ENCODE results near the gene GLYR1. TPM values are rescaled to one million over a fixed set of nuclear protein-coding genes. Genes with fewer than 3 reads are reported as not detected.
A peak's percentile ranks its signal among the peaks of the same experiment; 100 is the strongest.

Gene GLYR1
- total and polyA plus RNA-seq, 4 donors, result 36.2 to 88.1 (median 70.2) TPM

GRCh38 chr16:4868026-4868425 is 20.9 kb upstream of the GLYR1 start:
- 91 to 93% methylated on average over 5 of the region's 5 CpGs for WGBS, 2 donors
- no peak overlapping the region for H3K4me3 ChIP-seq
- peaks cover 9 to 38% (median 25%) of the 10 kb centered on the region in 4 donors for H3K36me3 ChIP-seq (ENCODE audit: control insufficient read depth in 4 of 4, insufficient read depth in 4 of 4, low read length in 4 of 4)

DNA sequence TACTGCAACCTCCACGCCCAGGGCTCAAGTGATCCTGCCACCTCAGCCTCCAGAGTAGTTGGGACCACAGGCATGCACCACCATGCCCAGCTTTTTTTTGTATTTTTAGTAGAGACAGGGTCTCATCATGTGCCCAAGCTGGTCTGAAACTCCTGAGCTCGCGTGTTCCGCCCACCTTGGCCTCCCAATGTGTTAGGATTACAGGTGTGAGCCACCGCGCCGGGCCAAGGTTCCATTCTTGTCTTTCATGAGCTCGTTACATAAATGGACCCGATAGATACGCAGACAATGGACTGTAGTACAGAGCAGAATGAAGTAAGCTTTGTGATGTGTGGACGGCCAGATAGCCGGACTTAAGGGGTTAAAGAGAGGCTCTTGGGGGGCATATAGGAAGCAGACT is 19.5 kb upstream of the GLYR1 start:
- Histone ChIP-seq H3K9ac (ENCODE audit: insufficient read depth in 1 of 2, low read length in 2 of 2) (no peak overlapping the region), H3K36me3 (ENCODE audit: control insufficient read depth in 4 of 4, insufficient read depth in 4 of 4, low read length in 4 of 4) (peaks cover 4 to 33% (median 17%) of the 10 kb centered on the region in 4 donors), H3K27me3 (ENCODE audit: control insufficient read depth in 3 of 3, insufficient read depth in 3 of 3, low read length in 2 of 3) (no peaks in the 10 kb centered on the region), H3K4me3 (no peak overlapping the region), H3K27ac (ENCODE audit: low read depth in 1 of 2, low read length in 1 of 2) (no peak overlapping the region), H3K9me3 (ENCODE audit: control insufficient read depth in 4 of 4, insufficient read depth in 3 of 4, low read length in 3 of 4) (no peaks in the 10 kb centered on the region), H3K4me1 (ENCODE audit: control insufficient read depth in 5 of 5, insufficient read depth in 5 of 5, low read length in 5 of 5) (peaks cover 0 to 25% (median 2%) of the 10 kb centered on the region in 5 donors)
- DNase-seq (no peak), ATAC-seq (ENCODE audit: insufficient read depth, low FRiP score) (no peak)
- WGBS, 2 donors, result 94 to 98% methylated on average over 12 of the region's 12 CpGs
- no peak for TF ChIP-seq CTCF (IDR thresholded peaks at IDR 0.05; ENCODE audit: control extremely low read depth, extremely low read depth)

More at GRCh38 chr16:4868026-4868425, 20.9 kb upstream of the GLYR1 start:
- peaks cover 0 to 25% (median 2%) of the 10 kb centered on the region in 5 donors for H3K4me1 ChIP-seq (ENCODE audit: control insufficient read depth in 5 of 5, insufficient read depth in 5 of 5, low read length in 5 of 5)
- DNase-seq, result peak in 2 of 3 donors; percentile 24 to 49
- H3K27ac ChIP-seq (ENCODE audit: low read depth in 1 of 2, low read length in 1 of 2), result no peak overlapping the region
- no peaks in the 10 kb centered on the region for H3K9me3 ChIP-seq (ENCODE audit: control insufficient read depth in 4 of 4, insufficient read depth in 3 of 4, low read length in 3 of 4)
- H3K27me3 ChIP-seq (ENCODE audit: control insufficient read depth in 3 of 3, insufficient read depth in 3 of 3, low read length in 2 of 3), result no peaks in the 10 kb centered on the region
- no peak for ATAC-seq (ENCODE audit: insufficient read depth, low FRiP score)
- H3K9ac ChIP-seq (ENCODE audit: insufficient read depth in 1 of 2, low read length in 2 of 2), result no peak overlapping the region
- no peak for TF ChIP-seq CTCF (IDR thresholded peaks at IDR 0.05; ENCODE audit: control extremely low read depth, extremely low read depth)

DNA sequence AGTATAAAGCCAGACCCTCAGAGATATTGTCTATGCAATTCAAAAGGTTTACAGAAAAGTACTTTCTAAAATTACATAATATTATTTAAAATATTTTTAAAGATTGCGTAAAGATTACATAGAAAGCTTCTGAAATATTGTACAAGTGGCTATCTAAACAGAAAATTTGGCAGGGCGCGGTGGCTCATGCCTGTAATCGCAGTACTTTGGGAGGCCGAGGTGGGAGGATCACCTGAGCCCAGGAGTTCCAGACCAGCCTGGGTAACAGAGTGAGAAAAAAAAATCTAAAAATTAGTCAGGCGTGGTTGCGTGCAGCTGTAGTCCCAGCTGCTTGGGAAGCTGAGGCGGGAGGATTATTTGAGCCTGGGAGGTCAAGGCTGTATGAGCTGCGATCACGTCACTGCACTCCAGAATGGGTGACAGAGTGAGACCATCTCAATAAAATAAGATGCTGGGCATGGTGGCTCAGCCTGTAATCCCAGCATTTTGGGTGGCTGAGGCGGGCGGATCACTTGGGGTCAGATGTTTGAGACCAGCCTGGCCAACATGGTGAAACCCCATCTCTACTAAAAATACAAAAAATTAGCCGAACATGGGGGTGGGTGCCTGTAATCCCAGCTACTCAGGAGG is 18.3 kb upstream of the GLYR1 start:
- TF ChIP-seq CTCF (IDR thresholded peaks at IDR 0.05; ENCODE audit: control extremely low read depth, extremely low read depth), result no peak
- 88 to 89% methylated on average over 13 of the region's 13 CpGs for WGBS, 2 donors
- no peak for DNase-seq
- no peak overlapping the region for H3K9ac ChIP-seq (ENCODE audit: insufficient read depth in 1 of 2, low read length in 2 of 2)
- peaks cover 14 to 29% (median 19%) of the 10 kb centered on the region in 4 donors for H3K36me3 ChIP-seq (ENCODE audit: control insufficient read depth in 4 of 4, insufficient read depth in 4 of 4, low read length in 4 of 4)
- no peaks in the 10 kb centered on the region for H3K27me3 ChIP-seq (ENCODE audit: control insufficient read depth in 3 of 3, insufficient read depth in 3 of 3, low read length in 2 of 3)
- H3K9me3 ChIP-seq (ENCODE audit: control insufficient read depth in 4 of 4, insufficient read depth in 3 of 4, low read length in 3 of 4), result no peaks in the 10 kb centered on the region
- ATAC-seq (ENCODE audit: insufficient read depth, low FRiP score), result no peak
- H3K4me1 ChIP-seq (ENCODE audit: control insufficient read depth in 5 of 5, insufficient read depth in 5 of 5, low read length in 5 of 5), result peaks cover 0 to 22% (median 2%) of the 10 kb centered on the region in 5 donors
- no peak overlapping the region for H3K4me3 ChIP-seq
- no peak overlapping the region for H3K27ac ChIP-seq (ENCODE audit: low read depth in 1 of 2, low read length in 1 of 2)

Measured in lung (tissue), 12 donors.